Keratinocyte (primary cell): ENCODE results near the gene WNK2.

Experiments used
- EZH2 ChIP-seq: IDR thresholded peaks from one replicate; pipeline ENCODE4 v1.6.1; 2012; ENCODE audit warnings: inconsistent platforms, mild to moderate bottlenecking, low read length, moderate library complexity
- TF ChIP-seq, protein P1 (sequence below), 3 experiments: IDR thresholded peaks in 1 of 3; conservative IDR thresholded peaks in 1 of 3; optimal IDR thresholded peaks in 1 of 3; 2 replicates in 2 of 3; 3 replicates in 1 of 3; pipeline versions ENCODE3 to v1.5.1; 2011; ENCODE audit warnings: low read length in 3 of 3, mild to moderate bottlenecking in 3 of 3, moderate library complexity in 2 of 3, control low read depth in 1 of 3, inconsistent platforms in 1 of 3; ENCODE audit not compliant: insufficient read depth in 2 of 3; ENCODE audit errors: extremely low read depth in 1 of 3

DNA sequence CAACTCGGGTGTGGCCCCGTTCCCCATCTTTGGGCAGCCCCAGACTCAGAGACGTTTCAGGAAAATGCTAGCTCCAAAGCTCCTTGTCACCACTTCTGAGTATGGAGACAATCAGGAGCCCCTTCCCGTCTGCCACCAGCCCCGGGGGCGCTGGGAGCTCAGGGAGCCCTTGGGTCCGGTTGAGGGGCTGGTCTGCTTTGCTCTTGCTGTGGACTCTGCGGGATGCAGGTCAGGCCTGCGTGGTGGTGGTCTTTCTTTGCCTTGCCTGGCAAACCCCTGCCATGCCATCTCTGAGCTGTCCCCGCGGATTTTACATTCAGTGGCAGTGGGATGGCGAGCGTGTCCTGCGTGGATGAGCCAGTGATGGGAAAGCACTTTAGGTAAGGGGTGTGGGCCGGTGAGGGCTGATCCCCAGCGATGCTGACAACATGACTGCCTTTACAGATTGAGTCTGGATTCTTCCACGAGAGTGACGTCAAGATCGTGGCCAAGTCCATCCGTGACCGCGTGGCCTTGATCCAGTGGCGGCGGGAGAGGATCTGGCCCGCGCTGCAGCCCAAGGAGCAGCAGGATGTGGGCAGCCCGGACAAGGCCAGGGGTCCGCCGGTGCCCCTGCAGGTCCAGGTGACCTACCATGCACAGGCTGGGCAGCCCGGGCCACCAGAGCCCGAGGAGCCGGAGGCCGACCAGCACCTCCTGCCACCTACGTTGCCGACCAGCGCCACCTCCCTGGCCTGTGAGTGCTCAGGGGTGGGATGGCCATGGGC, 63.3 kb downstream of the WNK2 start:
- TF ChIP-seq, protein P1, sequence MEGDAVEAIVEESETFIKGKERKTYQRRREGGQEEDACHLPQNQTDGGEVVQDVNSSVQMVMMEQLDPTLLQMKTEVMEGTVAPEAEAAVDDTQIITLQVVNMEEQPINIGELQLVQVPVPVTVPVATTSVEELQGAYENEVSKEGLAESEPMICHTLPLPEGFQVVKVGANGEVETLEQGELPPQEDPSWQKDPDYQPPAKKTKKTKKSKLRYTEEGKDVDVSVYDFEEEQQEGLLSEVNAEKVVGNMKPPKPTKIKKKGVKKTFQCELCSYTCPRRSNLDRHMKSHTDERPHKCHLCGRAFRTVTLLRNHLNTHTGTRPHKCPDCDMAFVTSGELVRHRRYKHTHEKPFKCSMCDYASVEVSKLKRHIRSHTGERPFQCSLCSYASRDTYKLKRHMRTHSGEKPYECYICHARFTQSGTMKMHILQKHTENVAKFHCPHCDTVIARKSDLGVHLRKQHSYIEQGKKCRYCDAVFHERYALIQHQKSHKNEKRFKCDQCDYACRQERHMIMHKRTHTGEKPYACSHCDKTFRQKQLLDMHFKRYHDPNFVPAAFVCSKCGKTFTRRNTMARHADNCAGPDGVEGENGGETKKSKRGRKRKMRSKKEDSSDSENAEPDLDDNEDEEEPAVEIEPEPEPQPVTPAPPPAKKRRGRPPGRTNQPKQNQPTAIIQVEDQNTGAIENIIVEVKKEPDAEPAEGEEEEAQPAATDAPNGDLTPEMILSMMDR (optimal IDR thresholded peaks at IDR 0.05 in 1 of 3, IDR thresholded peaks at IDR 0.05 in 1 of 3, conservative IDR thresholded peaks at IDR 0.05 in 1 of 3; ENCODE audit: extremely low read depth in 1 of 3, insufficient read depth in 2 of 3, low read length in 3 of 3) = no peak
- no peak for TF ChIP-seq EZH2
